Lower leg skin (tissue), 4 donors: ENCODE data around the gene GATA5. TPM values are rescaled to one million over a fixed set of nuclear protein-coding genes. Genes with fewer than 3 reads are reported as not detected.

Source experiments
- DNase-seq, 2 donors: peaks; one replicate each; pipeline ENCODE4 v3.0.0-alpha.2; 2019; ENCODE audit warnings: low spot score in 2 of 2
- H3K4me3 ChIP-seq: fragments of 200-600 bp; sonication (generic); 2 replicates; pipeline ENCODE4 v1.5.1; 2017; ENCODE audit warnings: mild to moderate bottlenecking, low read depth; ENCODE audit not compliant: poor library complexity, severe bottlenecking
- POLR2A ChIP-seq, 2 donors: fragments of 450-650 bp; IDR thresholded peaks; one replicate each; pipeline ENCODE4 v1.6.1; 2016 to 2017; ENCODE audit warnings: antibody characterized with exemption in 2 of 2, mild to moderate bottlenecking in 1 of 2, moderate library complexity in 1 of 2
- WGBS, 2 donors: methylation state at CpG; one replicate each; pipeline ENCODE4 v1.1.5; 2018; 5-methylcytosine and 5-hydroxymethylcytosine counted together
- intact Hi-C: fragments of 100-400 bp; cut with DNase I; formaldehyde crosslinking; loops from one replicate; pipeline ENCODE4 v1.15.0; 2023; ENCODE audit warnings: low total_unique reads
- total RNA-seq, 4 donors: library from RNA; depleted of rRNA; stranded (reverse); fragments of >200 nt; gene quantifications; one replicate each; pipeline ENCODE4 v1.1.0, GENCODE V29; 2016
- TF ChIP-seq, protein P1 (sequence below), 3 donors: fragments of 450-650 bp; IDR thresholded peaks; one replicate each; pipeline ENCODE4 v1.5.1; 2016; ENCODE audit warnings: antibody characterized with exemption in 3 of 3, mild to moderate bottlenecking in 3 of 3, moderate library complexity in 2 of 3

The GATA5 gene
- total RNA-seq, 4 donors from 2014 or later, result 1.1 to 2.4 (median 1.6) TPM; not detected in 1

DNA sequence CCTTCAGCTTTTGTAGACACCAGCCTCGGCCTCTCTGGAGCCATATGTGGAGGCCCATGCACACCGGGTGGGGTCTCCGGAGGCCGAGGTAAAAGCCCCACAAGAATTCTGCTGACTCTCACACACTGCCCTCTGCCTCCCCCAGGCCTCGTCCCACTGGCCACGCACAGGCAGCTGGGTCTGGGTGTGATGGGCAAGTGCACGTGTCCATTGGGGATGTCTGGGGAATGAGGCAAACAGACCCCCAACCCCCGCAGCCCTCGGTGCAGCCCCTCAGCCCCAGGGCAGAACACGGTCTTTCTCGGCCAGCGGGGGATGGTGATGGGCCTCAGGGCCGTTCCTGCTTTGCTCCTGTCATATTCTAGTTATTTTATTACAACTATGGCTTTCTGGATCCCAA lies 44.0 kb upstream of the GATA5 start:
- no peak for DNase-seq
- TF ChIP-seq POLR2A (IDR thresholded peaks at IDR 0.05), result no peak
- H3K4me3 ChIP-seq, result no peak overlapping the region
- intact Hi-C loops, result no loop called here
- 74 to 77% methylated on average over 12 to 13 of the region's 13 CpGs for WGBS, 2 donors

DNA sequence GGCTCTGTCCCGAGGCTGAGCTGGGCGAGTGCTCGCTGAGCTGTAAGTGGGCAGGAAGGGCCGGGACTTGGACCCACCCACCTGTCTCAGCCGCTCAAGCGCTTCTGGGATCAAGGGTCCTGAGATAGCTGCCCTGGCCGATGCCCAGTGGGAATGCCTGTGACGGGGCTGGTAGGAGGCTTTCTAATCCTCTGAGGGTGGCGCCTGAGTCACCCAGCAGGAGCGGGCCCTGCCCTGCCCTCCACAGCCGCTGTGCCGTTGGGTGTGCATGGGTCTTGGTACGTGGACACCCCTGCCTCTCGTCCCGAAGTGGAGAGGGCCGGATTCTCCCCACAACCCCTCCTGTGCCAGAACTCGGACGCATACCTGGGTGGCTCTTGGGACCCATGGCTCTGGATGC lies 43.1 kb upstream of the GATA5 start:
- WGBS, 2 donors, result 78 to 84% methylated on average over 7 to 15 of the region's 18 CpGs
- intact Hi-C loops, result no loop called here
- TF ChIP-seq POLR2A (IDR thresholded peaks at IDR 0.05), result no peak
- TF ChIP-seq, protein P1, sequence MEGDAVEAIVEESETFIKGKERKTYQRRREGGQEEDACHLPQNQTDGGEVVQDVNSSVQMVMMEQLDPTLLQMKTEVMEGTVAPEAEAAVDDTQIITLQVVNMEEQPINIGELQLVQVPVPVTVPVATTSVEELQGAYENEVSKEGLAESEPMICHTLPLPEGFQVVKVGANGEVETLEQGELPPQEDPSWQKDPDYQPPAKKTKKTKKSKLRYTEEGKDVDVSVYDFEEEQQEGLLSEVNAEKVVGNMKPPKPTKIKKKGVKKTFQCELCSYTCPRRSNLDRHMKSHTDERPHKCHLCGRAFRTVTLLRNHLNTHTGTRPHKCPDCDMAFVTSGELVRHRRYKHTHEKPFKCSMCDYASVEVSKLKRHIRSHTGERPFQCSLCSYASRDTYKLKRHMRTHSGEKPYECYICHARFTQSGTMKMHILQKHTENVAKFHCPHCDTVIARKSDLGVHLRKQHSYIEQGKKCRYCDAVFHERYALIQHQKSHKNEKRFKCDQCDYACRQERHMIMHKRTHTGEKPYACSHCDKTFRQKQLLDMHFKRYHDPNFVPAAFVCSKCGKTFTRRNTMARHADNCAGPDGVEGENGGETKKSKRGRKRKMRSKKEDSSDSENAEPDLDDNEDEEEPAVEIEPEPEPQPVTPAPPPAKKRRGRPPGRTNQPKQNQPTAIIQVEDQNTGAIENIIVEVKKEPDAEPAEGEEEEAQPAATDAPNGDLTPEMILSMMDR (IDR thresholded peaks at IDR 0.05), result no peak
- DNase-seq, result no peak
- no peak overlapping the region for H3K4me3 ChIP-seq

DNA sequence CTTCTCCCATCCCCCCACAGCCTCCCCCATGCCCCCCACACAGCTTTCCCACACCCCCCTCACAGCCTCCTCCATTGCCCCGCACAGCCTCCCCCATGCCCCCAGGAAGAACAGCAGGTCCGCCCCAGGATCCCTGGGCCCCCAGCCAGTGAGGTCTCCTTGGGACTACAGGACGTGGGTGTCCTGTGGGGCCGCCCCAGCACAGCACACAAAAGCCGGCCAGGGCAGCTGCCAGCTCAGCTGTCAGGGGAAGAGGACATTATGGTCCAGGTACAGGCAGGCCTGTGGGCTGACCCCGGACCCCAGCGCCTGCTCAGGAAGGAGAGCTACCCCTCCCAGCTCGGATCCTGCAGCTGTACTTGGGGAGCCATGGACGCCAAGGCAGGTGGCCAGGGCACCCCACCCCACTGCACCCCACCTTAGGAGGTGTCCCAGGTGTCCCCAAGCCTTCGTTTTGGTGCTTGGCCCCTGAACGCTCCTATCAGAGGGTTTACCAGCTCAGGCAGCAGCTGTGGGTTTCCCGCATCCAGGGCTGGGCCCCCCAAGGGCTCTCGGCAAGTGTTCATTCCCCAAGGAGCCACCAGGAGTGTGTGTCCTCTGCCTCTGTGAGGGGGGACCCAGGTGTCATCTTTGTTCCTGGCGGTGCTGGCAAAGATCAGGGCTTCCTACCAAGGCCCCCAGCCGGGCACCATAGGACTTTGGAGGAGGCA lies 42.3 kb upstream of the GATA5 start:
- DNase-seq, result no peak
- intact Hi-C loops, result no loop called here
- H3K4me3 ChIP-seq, result no peak overlapping the region
- no peak for TF ChIP-seq POLR2A (IDR thresholded peaks at IDR 0.05)
- TF ChIP-seq, protein P1 (IDR thresholded peaks at IDR 0.05), result no peak
- WGBS, 2 donors, result 64 to 74% methylated on average over 5 to 11 of the region's 15 CpGs

DNA sequence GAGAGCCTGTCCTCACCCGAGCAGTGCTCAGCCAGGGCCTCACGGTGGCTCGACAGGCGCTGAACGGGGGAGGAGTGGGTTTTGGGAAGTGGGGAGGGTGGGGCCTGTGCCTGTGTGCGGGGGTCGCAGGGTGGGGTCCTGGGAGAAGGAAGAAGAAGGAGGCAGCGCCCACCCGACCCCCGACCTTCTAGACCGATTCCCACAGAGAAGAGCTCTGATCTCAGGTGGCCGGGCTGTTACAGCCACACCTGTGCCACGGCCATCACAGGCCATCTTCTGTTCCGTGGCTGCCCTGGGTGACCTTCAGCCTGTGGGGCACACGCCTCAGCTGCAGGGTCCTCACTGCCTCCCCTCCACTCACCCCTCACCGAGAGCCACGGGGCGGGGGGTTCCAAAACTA lies 41.4 kb upstream of the GATA5 start:
- no peak for TF ChIP-seq POLR2A (IDR thresholded peaks at IDR 0.05)
- TF ChIP-seq, protein P1 (IDR thresholded peaks at IDR 0.05), result no peak
- DNase-seq, result no peak
- 70% methylated on average over 18 of the region's 18 CpGs for WGBS, 2 donors
- H3K4me3 ChIP-seq, result no peak overlapping the region
- intact Hi-C loops, result no loop called here

DNA sequence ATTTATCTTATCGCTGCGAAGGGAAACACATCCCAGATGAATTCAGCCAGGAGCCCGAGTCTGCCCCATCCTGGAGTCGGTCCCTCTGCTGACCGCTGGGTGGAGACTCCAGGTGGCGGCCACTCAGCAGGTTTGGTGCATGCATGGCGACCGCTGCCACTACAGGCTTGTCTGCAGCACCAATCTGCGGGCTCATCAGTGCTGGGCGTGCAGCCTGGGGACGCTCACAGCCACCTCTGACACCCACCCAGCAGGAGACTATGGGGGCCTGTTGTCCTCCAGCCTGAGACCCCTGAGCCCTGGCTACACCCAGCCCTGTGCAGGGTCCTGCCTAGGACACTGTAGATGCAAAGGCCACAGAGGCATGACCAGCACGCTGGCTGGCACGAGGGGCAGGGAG lies 40.5 kb upstream of the GATA5 start:
- TF ChIP-seq, protein P1 (IDR thresholded peaks at IDR 0.05), result no peak
- no peak for TF ChIP-seq POLR2A (IDR thresholded peaks at IDR 0.05)
- WGBS, 2 donors, result 77 to 85% methylated on average over 10 to 11 of the region's 13 CpGs
- no peak for DNase-seq
- H3K4me3 ChIP-seq, result no peak overlapping the region
- intact Hi-C loops, result no loop called here

DNA sequence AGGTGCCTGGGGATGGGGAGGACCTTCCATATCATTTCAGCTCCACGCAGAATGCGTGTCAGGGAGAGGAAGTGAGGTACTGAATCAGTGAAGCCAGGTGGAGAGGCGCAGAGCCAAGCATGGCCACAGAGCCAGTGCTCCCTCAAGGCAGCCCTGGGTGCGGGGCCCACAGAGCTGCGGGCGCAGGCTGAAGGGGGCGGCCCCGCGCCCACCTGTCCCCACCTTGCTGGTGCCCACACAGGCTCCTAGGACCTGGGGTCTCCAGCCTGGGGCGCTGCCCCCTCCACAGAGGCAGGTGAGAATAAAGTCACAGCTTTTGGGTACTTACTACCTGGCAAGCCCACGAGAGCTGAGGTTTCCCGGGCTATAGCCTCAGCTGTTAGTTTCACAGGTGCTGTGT lies 40.0 kb upstream of the GATA5 start:
- H3K4me3 ChIP-seq, result no peak overlapping the region
- TF ChIP-seq, protein P1 (IDR thresholded peaks at IDR 0.05), result no peak
- TF ChIP-seq POLR2A (IDR thresholded peaks at IDR 0.05), result no peak
- no peak for DNase-seq
- WGBS, 2 donors, result 73 to 83% methylated on average over 7 to 12 of the region's 12 CpGs
- intact Hi-C loops, result no loop called here
